ENCODE measurements around the gene ADGRF3. TPM values are rescaled to one million over a fixed set of nuclear protein-coding genes. Genes with fewer than 3 reads are reported as not detected.
"Not testable (repeated sequence)": the region's sequence is repeated elsewhere in the genome, so short reads cannot be mapped to it uniquely, and the experiment has no call there.

The ADGRF3 gene
- total and polyA plus RNA-seq, 4 donors = 0.08 to 0.13 TPM; not detected in 2

DNA sequence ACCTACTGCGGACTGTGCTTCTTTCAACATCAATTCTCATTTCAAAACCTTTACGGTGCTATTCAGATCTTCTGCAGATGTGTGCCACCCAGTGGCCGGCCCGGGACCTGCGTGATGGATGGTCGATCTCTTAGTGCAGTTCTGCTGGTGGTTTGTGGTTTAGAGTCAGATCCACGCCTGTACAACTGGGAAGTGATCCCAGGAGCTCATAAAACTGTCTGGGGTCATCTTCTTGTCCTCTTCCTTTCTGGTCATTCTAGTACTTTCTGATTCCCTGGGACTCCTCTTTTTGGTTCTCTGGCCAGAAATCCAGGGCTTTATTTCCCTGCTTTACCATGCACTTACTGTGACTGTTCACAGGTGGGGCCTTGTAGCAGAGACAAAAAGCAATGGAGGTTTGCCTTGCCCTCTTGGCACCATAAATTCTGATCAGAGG, 16.5 kb downstream of the ADGRF3 start:
- no peaks in the 10 kb centered on the region for H3K36me3 ChIP-seq (ENCODE audit: control insufficient read depth in 1 of 2, insufficient read depth in 2 of 2, low read length in 1 of 2)
- intact Hi-C loops (cut with DNase I) = loop anchor here in 1 of 2 donors (5.0 kb wide), 1 partner anchor 88 kb away; the partner anchor contains the start of genes HADHA and HADHB
- DNase-seq (peak; percentile 93 to 95), ATAC-seq (ENCODE audit: low FRiP score) (peak; percentile 91)
- H3K9me3 ChIP-seq (ENCODE audit: control insufficient read depth, low read length) = no peaks in the 10 kb centered on the region
- H3K27ac ChIP-seq (ENCODE audit: low read depth in 1 of 2, low read length in 2 of 2) = no peak overlapping the region
- H3K4me3 ChIP-seq (ENCODE audit: low read length in 2 of 2) = no peak overlapping the region
- H3K27me3 ChIP-seq (ENCODE audit: control insufficient read depth in 1 of 2, insufficient read depth in 2 of 2, low read length in 1 of 2) = no peaks in the 10 kb centered on the region
- no peaks in the 10 kb centered on the region for H3K4me1 ChIP-seq (ENCODE audit: control insufficient read depth in 1 of 2, insufficient read depth in 2 of 2, low read length in 2 of 2)
- WGBS, 2 donors = 0 to 2% methylated on average over 7 of the region's 7 CpGs

GRCh38 chr2:26329083-26329482, 17.5 kb downstream of the ADGRF3 start:
- 93% methylated on average over 4 of the region's 4 CpGs for WGBS, 2 donors
- H3K4me1 ChIP-seq (ENCODE audit: control insufficient read depth in 1 of 2, insufficient read depth in 2 of 2, low read length in 2 of 2); H3K36me3 ChIP-seq (ENCODE audit: control insufficient read depth in 1 of 2, insufficient read depth in 2 of 2, low read length in 1 of 2); ATAC-seq (ENCODE audit: low FRiP score); DNase-seq; H3K27ac ChIP-seq (ENCODE audit: low read depth in 1 of 2, low read length in 2 of 2); H3K9me3 ChIP-seq (ENCODE audit: control insufficient read depth, low read length); H3K27me3 ChIP-seq (ENCODE audit: control insufficient read depth in 1 of 2, insufficient read depth in 2 of 2, low read length in 1 of 2); H3K4me3 ChIP-seq (ENCODE audit: low read length in 2 of 2): not testable (repeated sequence)
- intact Hi-C loops (cut with DNase I) = loop anchor here in 1 of 2 donors (10.0 kb wide), 1 partner anchor 84 kb away; the partner anchor contains the start of genes HADHA and HADHB

GRCh38 chr2:26327291-26328272, 19.0 kb downstream of the ADGRF3 start:
- DNase-seq (no peak), ATAC-seq (ENCODE audit: low FRiP score) (no peak)
- H3K4me3 ChIP-seq (ENCODE audit: low read length in 2 of 2) = no peak overlapping the region
- H3K9me3 ChIP-seq (ENCODE audit: control insufficient read depth, low read length) = no peaks in the 10 kb centered on the region
- WGBS, 2 donors = 61 to 66% methylated on average over 5 of the region's 5 CpGs
- no peaks in the 10 kb centered on the region for H3K36me3 ChIP-seq (ENCODE audit: control insufficient read depth in 1 of 2, insufficient read depth in 2 of 2, low read length in 1 of 2)
- H3K27me3 ChIP-seq (ENCODE audit: control insufficient read depth in 1 of 2, insufficient read depth in 2 of 2, low read length in 1 of 2) = no peaks in the 10 kb centered on the region
- no peak overlapping the region for H3K27ac ChIP-seq (ENCODE audit: low read depth in 1 of 2, low read length in 2 of 2)
- intact Hi-C loops (cut with DNase I) = loop anchor here in 1 of 2 donors (10.0 kb wide), 1 partner anchor 83 kb away; the partner anchor contains the start of genes HADHA and HADHB
- no peaks in the 10 kb centered on the region for H3K4me1 ChIP-seq (ENCODE audit: control insufficient read depth in 1 of 2, insufficient read depth in 2 of 2, low read length in 2 of 2)

GRCh38 chr2:26326514-26326913, 20.1 kb downstream of the ADGRF3 start:
- H3K4me3 ChIP-seq (ENCODE audit: low read length in 2 of 2) = no peak overlapping the region
- no peak overlapping the region for H3K27ac ChIP-seq (ENCODE audit: low read depth in 1 of 2, low read length in 2 of 2)
- H3K9me3 ChIP-seq (ENCODE audit: control insufficient read depth, low read length) = no peaks in the 10 kb centered on the region
- ATAC-seq (ENCODE audit: low FRiP score) (no peak), DNase-seq (no peak)
- no peaks in the 10 kb centered on the region for H3K4me1 ChIP-seq (ENCODE audit: control insufficient read depth in 1 of 2, insufficient read depth in 2 of 2, low read length in 2 of 2)
- intact Hi-C loops (cut with DNase I) = loop anchor here in 1 of 2 donors (10.0 kb wide), 1 partner anchor 82 kb away; the partner anchor contains the start of genes HADHA and HADHB
- no peaks in the 10 kb centered on the region for H3K36me3 ChIP-seq (ENCODE audit: control insufficient read depth in 1 of 2, insufficient read depth in 2 of 2, low read length in 1 of 2)
- no peaks in the 10 kb centered on the region for H3K27me3 ChIP-seq (ENCODE audit: control insufficient read depth in 1 of 2, insufficient read depth in 2 of 2, low read length in 1 of 2)
- WGBS, 2 donors = 93 to 100% methylated on average over 1 of the region's 1 CpG

DNA sequence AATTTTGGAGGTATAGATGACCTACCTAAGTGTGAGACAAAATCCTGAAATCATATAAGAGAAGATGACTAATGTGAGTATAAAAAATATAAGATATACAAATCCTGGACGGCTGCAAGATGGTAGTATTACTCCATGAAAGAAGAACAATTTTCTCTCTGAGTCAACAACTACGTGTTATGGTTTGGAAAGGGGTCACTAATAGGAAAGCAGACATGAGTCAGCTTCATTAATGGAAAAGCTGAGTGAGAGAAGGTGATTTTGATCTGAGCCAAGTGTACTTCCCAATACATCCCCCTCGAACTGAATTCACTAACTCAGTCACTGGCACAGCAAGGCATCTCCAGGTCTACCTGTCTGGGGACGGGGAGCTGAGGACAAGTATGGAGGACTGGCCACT, 20.7 kb downstream of the ADGRF3 start:
- no peaks in the 10 kb centered on the region for H3K36me3 ChIP-seq (ENCODE audit: control insufficient read depth in 1 of 2, insufficient read depth in 2 of 2, low read length in 1 of 2)
- H3K27me3 ChIP-seq (ENCODE audit: control insufficient read depth in 1 of 2, insufficient read depth in 2 of 2, low read length in 1 of 2) = no peaks in the 10 kb centered on the region
- DNase-seq = no peak
- no peak for ATAC-seq (ENCODE audit: low FRiP score)
- H3K4me3 ChIP-seq (ENCODE audit: low read length in 2 of 2) = no peak overlapping the region
- no peaks in the 10 kb centered on the region for H3K4me1 ChIP-seq (ENCODE audit: control insufficient read depth in 1 of 2, insufficient read depth in 2 of 2, low read length in 2 of 2)
- no peaks in the 10 kb centered on the region for H3K9me3 ChIP-seq (ENCODE audit: control insufficient read depth, low read length)
- H3K27ac ChIP-seq (ENCODE audit: low read depth in 1 of 2, low read length in 2 of 2) = no peak overlapping the region
- intact Hi-C loops (cut with DNase I) = loop anchor here in 1 of 2 donors (10.0 kb wide), 1 partner anchor 81 kb away; the partner anchor contains the start of genes HADHA and HADHB
- 62 to 64% methylated on average over 4 of the region's 4 CpGs for WGBS, 2 donors

DNA sequence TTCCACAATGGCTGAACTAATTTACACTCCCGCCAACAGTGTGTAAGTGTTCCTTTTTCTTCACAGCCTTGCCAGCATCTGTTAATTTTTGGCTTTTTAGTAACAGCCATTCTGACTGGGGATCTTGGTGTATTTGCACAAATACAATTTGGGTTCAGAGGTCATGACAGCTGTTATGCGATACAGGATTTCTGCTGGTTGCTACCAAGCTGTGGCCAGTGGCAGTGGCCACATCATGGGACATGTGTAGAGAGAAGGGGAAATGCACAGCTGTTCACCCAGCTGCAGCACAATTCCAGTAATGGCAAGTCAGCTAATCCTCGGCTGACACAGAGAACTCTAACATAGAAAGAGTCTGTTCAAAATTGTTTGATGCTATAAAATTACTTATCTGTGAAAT, 21.7 kb downstream of the ADGRF3 start:
- Histone ChIP-seq H3K36me3 (ENCODE audit: control insufficient read depth in 1 of 2, insufficient read depth in 2 of 2, low read length in 1 of 2) (no peaks in the 10 kb centered on the region), H3K27ac (ENCODE audit: low read depth in 1 of 2, low read length in 2 of 2) (no peak overlapping the region), H3K9me3 (ENCODE audit: control insufficient read depth, low read length) (no peaks in the 10 kb centered on the region), H3K4me3 (ENCODE audit: low read length in 2 of 2) (no peak overlapping the region), H3K27me3 (ENCODE audit: control insufficient read depth in 1 of 2, insufficient read depth in 2 of 2, low read length in 1 of 2) (no peaks in the 10 kb centered on the region), H3K4me1 (ENCODE audit: control insufficient read depth in 1 of 2, insufficient read depth in 2 of 2, low read length in 2 of 2) (no peaks in the 10 kb centered on the region)
- 49 to 66% methylated on average over 3 of the region's 3 CpGs for WGBS, 2 donors
- no peak for ATAC-seq (ENCODE audit: low FRiP score)
- intact Hi-C loops (cut with DNase I) = loop anchor here in 1 of 2 donors (10.0 kb wide), 1 partner anchor 80 kb away; the partner anchor contains the start of genes HADHA and HADHB
- DNase-seq = no peak

- H3K4me3 ChIP-seq (ENCODE audit: low read length in 2 of 2); H3K4me1 ChIP-seq (ENCODE audit: control insufficient read depth in 1 of 2, insufficient read depth in 2 of 2, low read length in 2 of 2); H3K9me3 ChIP-seq (ENCODE audit: control insufficient read depth, low read length); DNase-seq; H3K27me3 ChIP-seq (ENCODE audit: control insufficient read depth in 1 of 2, insufficient read depth in 2 of 2, low read length in 1 of 2); H3K27ac ChIP-seq (ENCODE audit: low read depth in 1 of 2, low read length in 2 of 2); ATAC-seq (ENCODE audit: low FRiP score); H3K36me3 ChIP-seq (ENCODE audit: control insufficient read depth in 1 of 2, insufficient read depth in 2 of 2, low read length in 1 of 2): not testable (repeated sequence)
- intact Hi-C loops (cut with DNase I) = loop anchor here in 1 of 2 donors (10.0 kb wide), 1 partner anchor 80 kb away; the partner anchor contains the start of genes HADHA and HADHB
These were observed 22.1 kb downstream of the ADGRF3 start for GRCh38 chr2:26324479-26324878.

- no peak overlapping the region for H3K4me3 ChIP-seq (ENCODE audit: low read length in 2 of 2)
- no peaks in the 10 kb centered on the region for H3K36me3 ChIP-seq (ENCODE audit: control insufficient read depth in 1 of 2, insufficient read depth in 2 of 2, low read length in 1 of 2)
- H3K4me1 ChIP-seq (ENCODE audit: control insufficient read depth in 1 of 2, insufficient read depth in 2 of 2, low read length in 2 of 2) = no peaks in the 10 kb centered on the region
- no peaks in the 10 kb centered on the region for H3K9me3 ChIP-seq (ENCODE audit: control insufficient read depth, low read length)
- no peak overlapping the region for H3K27ac ChIP-seq (ENCODE audit: low read depth in 1 of 2, low read length in 2 of 2)
- intact Hi-C loops (cut with DNase I) = no loop called here
- H3K27me3 ChIP-seq (ENCODE audit: control insufficient read depth in 1 of 2, insufficient read depth in 2 of 2, low read length in 1 of 2) = no peaks in the 10 kb centered on the region
- no peak for ATAC-seq (ENCODE audit: low FRiP score)
- no peak for DNase-seq
- WGBS, 2 donors = 47 to 60% methylated on average over 6 of the region's 6 CpGs
These were observed 27.6 kb downstream of the ADGRF3 start for GRCh38 chr2:26318950-26319349.

All from aorta (tissue), 5 donors.